SJSA1 (cell line): ENCODE data around the gene ID4. TPM values are rescaled to one million over a fixed set of nuclear protein-coding genes. Genes with fewer than 3 reads are reported as not detected.

Source experiments
- DNase-seq, 2 experiments: peaks; one replicate each; pipeline ENCODE4 v3.0.0-alpha.2; 2015 to 2020; ENCODE audit warnings: low spot score in 2 of 2, low read depth in 1 of 2
- H3K27ac ChIP-seq: fragments of 250-450 bp; sonication (Bioruptor Pico); 2 replicates; pipeline ENCODE4 v1.5.1; 2020; ENCODE audit warnings: mild to moderate bottlenecking, moderate library complexity
- H3K27me3 ChIP-seq: fragments of 250-450 bp; sonication (Bioruptor Pico); replicated peaks from 2 replicates; pipeline ENCODE4 v1.5.1; 2020; ENCODE audit warnings: mild to moderate bottlenecking, moderate library complexity
- H3K36me3 ChIP-seq: fragments of 250-450 bp; sonication (Bioruptor Pico); 2 replicates; pipeline ENCODE4 v1.5.1; 2020; ENCODE audit warnings: mild to moderate bottlenecking
- H3K4me1 ChIP-seq: fragments of 250-450 bp; sonication (Bioruptor Pico); replicated peaks from 2 replicates; pipeline ENCODE4 v1.6.1; 2021; ENCODE audit warnings: mild to moderate bottlenecking
- H3K4me3 ChIP-seq: fragments of 250-450 bp; sonication (Bioruptor Pico); 2 replicates; pipeline ENCODE4 v1.5.1; 2020; ENCODE audit warnings: mild to moderate bottlenecking
- H3K9me3 ChIP-seq: fragments of 250-450 bp; sonication (Bioruptor Pico); replicated peaks from 2 replicates; pipeline ENCODE4 v1.5.1; 2020; ENCODE audit warnings: mild to moderate bottlenecking
- total RNA-seq: library from RNA; depleted of rRNA; stranded (reverse); fragments of >200 nt; shearing (Covaris generic); gene quantifications from 2 replicates; pipeline ENCODE4 v1.2.3, GENCODE V29; 2014; rRNA removed

The ID4 gene
- total RNA-seq: 13.6 and 19.6 TPM in 2 replicates

- Histone ChIP-seq H3K4me1 (peaks cover 34% of the 10 kb centered on the region), H3K9me3 (peaks cover 4% of the 10 kb centered on the region; the same call in 1 of the 2 replicates), H3K27me3 (peaks cover 47% of the 10 kb centered on the region), H3K4me3 (peak within 1 kb of the TSS; percentile 77), H3K27ac (peak within 1 kb of the TSS; percentile 57), H3K36me3 (peaks cover 14% of the 10 kb centered on the region)
- peak; percentile 85 to 96 for DNase-seq
Observed at GRCh38 chr6:19836799-19837510, at the start of gene ID4. ID4 (plus strand) TSS chr6:19837370; CDS start chr6:19837755, 385 bp downstream.

GRCh38 chr6:19788686-19789085, 48.5 kb upstream of the ID4 start:
- no peak for DNase-seq

GRCh38 chr6:19789100-19789803, 47.9 kb upstream of the ID4 start:
- Histone ChIP-seq H3K9me3 (no peaks in the 10 kb centered on the region), H3K27ac (no peak overlapping the region), H3K4me3 (no peak overlapping the region), H3K27me3 (no peaks in the 10 kb centered on the region), H3K4me1 (peaks cover 18% of the 10 kb centered on the region), H3K36me3 (no peaks in the 10 kb centered on the region)
- no peak for DNase-seq

More at GRCh38 chr6:19788686-19789085, 48.5 kb upstream of the ID4 start:
- H3K4me1 ChIP-seq: peaks cover 18% of the 10 kb centered on the region
- no peak overlapping the region for H3K4me3 ChIP-seq
- H3K36me3 ChIP-seq: no peaks in the 10 kb centered on the region
- no peaks in the 10 kb centered on the region for H3K9me3 ChIP-seq
- H3K27ac ChIP-seq: no peak overlapping the region
- no peaks in the 10 kb centered on the region for H3K27me3 ChIP-seq

GRCh38 chr6:19791267-19791666, 45.9 kb upstream of the ID4 start:
- H3K27me3 ChIP-seq: no peaks in the 10 kb centered on the region
- H3K27ac ChIP-seq: no peak overlapping the region
- H3K36me3 ChIP-seq: no peaks in the 10 kb centered on the region
- DNase-seq: no peak
- H3K9me3 ChIP-seq: no peaks in the 10 kb centered on the region
- peaks cover 36% of the 10 kb centered on the region for H3K4me1 ChIP-seq
- H3K4me3 ChIP-seq: no peak overlapping the region

GRCh38 chr6:19795211-19795610, 42.0 kb upstream of the ID4 start:
- Histone ChIP-seq H3K4me3 (no peak overlapping the region), H3K4me1 (peaks cover 33% of the 10 kb centered on the region), H3K36me3 (no peaks in the 10 kb centered on the region), H3K27me3 (no peaks in the 10 kb centered on the region), H3K9me3 (no peaks in the 10 kb centered on the region; the same call in 1 of the 2 replicates), H3K27ac (peak overlapping the region; percentile 62)
- DNase-seq: peak in 1 of 2 experiments; percentile 50

- DNase-seq: no peak
- H3K27ac ChIP-seq: no peak overlapping the region; the same call in 1 of the 2 replicates
Observed at GRCh38 chr6:19796452-19796851, 40.7 kb upstream of the ID4 start.

GRCh38 chr6:19798362-19798761, 38.8 kb upstream of the ID4 start:
- Histone ChIP-seq H3K27me3 (no peaks in the 10 kb centered on the region), H3K36me3 (no peaks in the 10 kb centered on the region)

More at GRCh38 chr6:19796452-19796851, 40.7 kb upstream of the ID4 start:
- Histone ChIP-seq H3K9me3 (no peaks in the 10 kb centered on the region; the same call in 1 of the 2 replicates), H3K4me3 (no peak overlapping the region), H3K27me3 (no peaks in the 10 kb centered on the region), H3K4me1 (peaks cover 22% of the 10 kb centered on the region), H3K36me3 (no peaks in the 10 kb centered on the region)

GRCh38 chr6:19802656-19803055, 34.5 kb upstream of the ID4 start:
- DNase-seq: no peak
- Histone ChIP-seq H3K27ac (no peak overlapping the region), H3K9me3 (no peaks in the 10 kb centered on the region)

More at GRCh38 chr6:19798362-19798761, 38.8 kb upstream of the ID4 start:
- DNase-seq: no peak
- Histone ChIP-seq H3K27ac (no peak overlapping the region), H3K4me3 (no peak overlapping the region), H3K4me1 (peaks cover 28% of the 10 kb centered on the region), H3K9me3 (no peaks in the 10 kb centered on the region; the same call in 1 of the 2 replicates)

GRCh38 chr6:19803331-19804204, 33.6 kb upstream of the ID4 start:
- Histone ChIP-seq H3K4me1 (peaks cover 28% of the 10 kb centered on the region), H3K27me3 (no peaks in the 10 kb centered on the region), H3K4me3 (peak overlapping the region; percentile 45), H3K27ac (peak overlapping the region; percentile 98), H3K9me3 (no peaks in the 10 kb centered on the region), H3K36me3 (no peaks in the 10 kb centered on the region)
- DNase-seq: no peak

More at GRCh38 chr6:19802656-19803055, 34.5 kb upstream of the ID4 start:
- no peaks in the 10 kb centered on the region for H3K27me3 ChIP-seq
- no peaks in the 10 kb centered on the region for H3K36me3 ChIP-seq
- H3K4me1 ChIP-seq: peaks cover 28% of the 10 kb centered on the region
- no peak overlapping the region for H3K4me3 ChIP-seq

GRCh38 chr6:19804205-19805128, 32.7 kb upstream of the ID4 start:
- peak overlapping the region; percentile 98 for H3K27ac ChIP-seq
- H3K9me3 ChIP-seq: no peaks in the 10 kb centered on the region
- no peaks in the 10 kb centered on the region for H3K36me3 ChIP-seq
- no peaks in the 10 kb centered on the region for H3K27me3 ChIP-seq
- peak; percentile 97 to 99 for DNase-seq
- H3K4me1 ChIP-seq: peaks cover 28% of the 10 kb centered on the region
- peak overlapping the region; percentile 45 for H3K4me3 ChIP-seq

GRCh38 chr6:19805129-19805481, 32.1 kb upstream of the ID4 start:
- H3K4me1 ChIP-seq: peaks cover 28% of the 10 kb centered on the region
- no peaks in the 10 kb centered on the region for H3K9me3 ChIP-seq
- H3K27ac ChIP-seq: peak overlapping the region; percentile 98
- no peak for DNase-seq
- H3K4me3 ChIP-seq: peak overlapping the region; percentile 45
- H3K27me3 ChIP-seq: no peaks in the 10 kb centered on the region
- no peaks in the 10 kb centered on the region for H3K36me3 ChIP-seq

- no peaks in the 10 kb centered on the region for H3K27me3 ChIP-seq
- H3K9me3 ChIP-seq: no peaks in the 10 kb centered on the region
- H3K4me3 ChIP-seq: no peak overlapping the region
- H3K27ac ChIP-seq: no peak overlapping the region
- H3K36me3 ChIP-seq: no peaks in the 10 kb centered on the region
- H3K4me1 ChIP-seq: peaks cover 28% of the 10 kb centered on the region
- DNase-seq: no peak
Observed at GRCh38 chr6:19806971-19807396, 30.2 kb upstream of the ID4 start.
